Hepatocyte (in vitro differentiated cells): ENCODE results near the gene GAST. TPM values are rescaled to one million over a fixed set of nuclear protein-coding genes. Genes with fewer than 3 reads are reported as not detected.
A peak's percentile ranks its signal among the peaks of the same experiment; 100 is the strongest.

Experiments
- DNase-seq: peaks from one replicate; pipeline ENCODE4 v3.0.0-alpha.2; 2016; ENCODE audit warnings: low spot score
- H2AFZ ChIP-seq: fragments of 200-600 bp; sonication (generic); 2 replicates; pipeline ENCODE4 v1.6.0; 2016; ENCODE audit warnings: antibody characterized with exemption, mild to moderate bottlenecking
- H3K27ac ChIP-seq: fragments of 200-600 bp; sonication (generic); 2 replicates; pipeline ENCODE4 v1.5.1; 2016; ENCODE audit warnings: mild to moderate bottlenecking
- H3K27me3 ChIP-seq: fragments of 200-600 bp; sonication (generic); 2 replicates; pipeline ENCODE4 v1.6.1; 2016
- H3K36me3 ChIP-seq: fragments of 200-600 bp; sonication (generic); replicated peaks from 2 replicates; pipeline ENCODE4 v1.5.1; 2016; ENCODE audit warnings: low read depth; ENCODE audit not compliant: insufficient read depth
- H3K4me1 ChIP-seq: fragments of 200-600 bp; sonication (generic); 2 replicates; pipeline ENCODE4 v1.5.1; 2016; ENCODE audit warnings: mild to moderate bottlenecking, moderate library complexity; ENCODE audit not compliant: insufficient read depth
- H3K4me2 ChIP-seq: fragments of 200-600 bp; sonication (generic); 2 replicates; pipeline ENCODE4 v1.6.0; 2016
- H3K4me3 ChIP-seq: fragments of 200-600 bp; sonication (generic); 2 replicates; pipeline ENCODE4 v1.5.1; 2016; ENCODE audit warnings: mild to moderate bottlenecking
- H3K79me2 ChIP-seq: fragments of 200-600 bp; sonication (generic); 2 replicates; pipeline ENCODE4 v1.6.0; 2017; ENCODE audit warnings: mild to moderate bottlenecking
- H3K9me2 ChIP-seq: fragments of 200-600 bp; sonication (generic); replicated peaks from 2 replicates; pipeline ENCODE4 v1.6.0; 2017; ENCODE audit warnings: mild to moderate bottlenecking; ENCODE audit not compliant: insufficient read depth
- H3K9me3 ChIP-seq: fragments of 200-600 bp; sonication (generic); 2 replicates; pipeline ENCODE4 v1.5.1; 2016; ENCODE audit warnings: low read depth, mild to moderate bottlenecking
- H4K20me1 ChIP-seq: fragments of 200-600 bp; sonication (generic); 2 replicates; pipeline ENCODE4 v1.6.0; 2016; ENCODE audit warnings: mild to moderate bottlenecking; ENCODE audit not compliant: insufficient read depth, poor library complexity, severe bottlenecking
- CTCF ChIP-seq: fragments of 200-600 bp; sonication (generic); IDR thresholded peaks from 2 replicates; pipeline ENCODE4 v1.5.1; 2016; ENCODE audit warnings: antibody characterized with exemption, mild to moderate bottlenecking; ENCODE audit not compliant: poor library complexity
- EZH2 ChIP-seq: fragments of 200-600 bp; sonication (generic); IDR thresholded peaks from 2 replicates; pipeline ENCODE4 v1.6.1; 2016; ENCODE audit warnings: antibody characterized with exemption, mild to moderate bottlenecking, borderline replicate concordance
- EZH2phosphoT487 ChIP-seq: fragments of 200-600 bp; sonication (generic); IDR thresholded peaks from one replicate; pipeline ENCODE4 v1.6.1; 2018; ENCODE audit warnings: antibody characterized with exemption, mild to moderate bottlenecking, low read depth, moderate library complexity; ENCODE audit not compliant: unreplicated experiment, severe bottlenecking
- WGBS: methylation state at CpG from one replicate; pipeline ENCODE4 v1.1.6; 2016; ENCODE audit warnings: low lambda C conversion rate; ENCODE audit errors: missing lambda C conversion rate; 5-methylcytosine and 5-hydroxymethylcytosine counted together
- polyA plus RNA-seq: library from polyadenylated mRNA; unstranded; fragments of >200 nt; fragmentation: Nextera tagmentation; extraction: Ambion mirVana; gene quantifications from 2 replicates; pipeline ENCODE4 v1.2.1, GENCODE V29; 2016
- total RNA-seq: library from RNA; depleted of rRNA; stranded (reverse); fragments of >200 nt; gene quantifications from 2 replicates; pipeline ENCODE4 v1.2.3, GENCODE V29; 2014

Gene GAST
- total and polyA plus RNA-seq, 2 experiments from 2014 or later: 2.3 TPM; not detected in 1

GRCh38 chr17:41707803-41708669, 4.1 kb upstream of the GAST start:
- no peaks in the 10 kb centered on the region for H3K36me3 ChIP-seq
- H3K27ac ChIP-seq: no peak overlapping the region
- H3K9me3 ChIP-seq: no peaks in the 10 kb centered on the region
- 79% methylated on average over 10 of the region's 10 CpGs for WGBS
- H3K9me2 ChIP-seq: no peaks in the 10 kb centered on the region
- H3K79me2 ChIP-seq: no peaks in the 10 kb centered on the region
- H3K4me2 ChIP-seq: no peak overlapping the region
- TF ChIP-seq CTCF (no peak), EZH2phosphoT487 (no peak), EZH2 (no peak)
- no peak for DNase-seq
- no peak overlapping the region for H2AFZ ChIP-seq
- no peaks in the 10 kb centered on the region for H3K27me3 ChIP-seq
- no peak overlapping the region for H3K4me3 ChIP-seq
- H4K20me1 ChIP-seq: no peaks in the 10 kb centered on the region
- no peaks in the 10 kb centered on the region for H3K4me1 ChIP-seq

GRCh38 chr17:41710472-41711090, 1.6 kb upstream of the GAST start:
- H3K27ac ChIP-seq: no peak overlapping the region
- H3K9me3 ChIP-seq: no peaks in the 10 kb centered on the region
- WGBS: 74% methylated on average over 8 of the region's 8 CpGs
- H3K9me2 ChIP-seq: no peaks in the 10 kb centered on the region
- H3K4me2 ChIP-seq: no peak overlapping the region
- no peak overlapping the region for H2AFZ ChIP-seq
- no peaks in the 10 kb centered on the region for H3K79me2 ChIP-seq
- no peak overlapping the region for H3K4me3 ChIP-seq
- H3K27me3 ChIP-seq: no peaks in the 10 kb centered on the region
- no peaks in the 10 kb centered on the region for H4K20me1 ChIP-seq
- no peak for DNase-seq
- no peak for TF ChIP-seq EZH2
- no peak for TF ChIP-seq CTCF
- TF ChIP-seq EZH2phosphoT487: no peak
- H3K4me1 ChIP-seq: no peaks in the 10 kb centered on the region
- no peaks in the 10 kb centered on the region for H3K36me3 ChIP-seq

GRCh38 chr17:41717408-41718286, 5.5 kb downstream of the GAST start:
- no peak overlapping the region for H3K4me2 ChIP-seq
- no peak overlapping the region for H2AFZ ChIP-seq
- H3K9me3 ChIP-seq: no peaks in the 10 kb centered on the region
- H3K27me3 ChIP-seq: no peaks in the 10 kb centered on the region
- no peaks in the 10 kb centered on the region for H3K4me1 ChIP-seq
- no peak for TF ChIP-seq CTCF
- no peaks in the 10 kb centered on the region for H3K9me2 ChIP-seq
- H3K4me3 ChIP-seq: no peak overlapping the region
- H4K20me1 ChIP-seq: no peaks in the 10 kb centered on the region
- WGBS: 60% methylated on average over 15 of the region's 15 CpGs
- peak overlapping the region; percentile 39 for H3K27ac ChIP-seq
- no peaks in the 10 kb centered on the region for H3K36me3 ChIP-seq
- peak; percentile 50 for DNase-seq
- no peaks in the 10 kb centered on the region for H3K79me2 ChIP-seq
